ENCODE measurements around the gene RIOK3. TPM values are rescaled to one million over a fixed set of nuclear protein-coding genes. Genes with fewer than 3 reads are reported as not detected.

The RIOK3 gene
- total RNA-seq, 1 experiment from 2014 or later = 41.4 TPM

DNA sequence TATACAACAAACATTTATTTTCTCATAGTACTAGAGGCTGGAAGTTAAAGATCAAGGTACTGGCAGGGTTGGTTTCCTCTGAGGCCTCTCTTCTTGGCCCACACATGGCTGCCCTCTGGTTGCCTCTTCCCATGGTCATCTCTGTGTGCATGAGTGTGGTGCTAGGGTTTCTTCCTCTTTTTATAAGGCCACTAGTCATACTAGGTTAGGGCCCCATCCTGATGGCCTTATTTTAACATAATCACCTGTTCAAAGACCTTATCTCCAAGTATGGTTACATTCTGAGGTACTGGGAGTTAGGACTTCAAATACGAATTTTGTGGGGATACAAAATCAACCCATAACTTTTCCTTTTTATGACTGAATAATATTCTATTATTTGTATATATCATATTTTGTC lies 4.8 kb upstream of the RIOK3 start:
- TF ChIP-seq EZH2phosphoT487 (IDR thresholded peaks at IDR 0.05; ENCODE audit: borderline replicate concordance, low read length) = no peak
- Histone ChIP-seq H3K4me1 (ENCODE audit: insufficient read depth, low read length) (peaks cover 8% of the 10 kb centered on the region), H3K27ac (ENCODE audit: low read length) (no peak overlapping the region), H3F3A (ENCODE audit: low read length, unreplicated experiment) (no peaks in the 10 kb centered on the region), H3K4me2 (ENCODE audit: low read length) (no peak overlapping the region), H3K4me3 (ENCODE audit: low read length) (no peak overlapping the region), H3K27me3 (ENCODE audit: low read length) (no peaks in the 10 kb centered on the region), H2AFZ (ENCODE audit: low read length) (no peak overlapping the region), H3K9ac (ENCODE audit: low read length) (no peak overlapping the region), H3K9me2 (replicated peaks; ENCODE audit: low read length) (no peaks in the 10 kb centered on the region), H3K79me2 (ENCODE audit: low read length) (peaks cover 3% of the 10 kb centered on the region), H3K9me3 (ENCODE audit: low read length) (no peaks in the 10 kb centered on the region), H4K20me1 (ENCODE audit: low read length) (no peaks in the 10 kb centered on the region), H3K36me3 (ENCODE audit: low read depth, low read length) (no peaks in the 10 kb centered on the region)
- DNase-seq = no peak
- no peak for ATAC-seq
- BruUV-seq (replicated peaks) = no TSS peak
- POLR2A ChIA-PET (ENCODE audit: unreplicated experiment) = no interaction called here
- intact Hi-C loops (cut with micrococcal nuclease) = no loop called here
- CTCF ChIA-PET = no interaction called here

- no peaks in the 10 kb centered on the region for H3K36me3 ChIP-seq (ENCODE audit: low read depth, low read length)
- no peak overlapping the region for H2AFZ ChIP-seq (ENCODE audit: low read length)
- ATAC-seq = no peak
- no peaks in the 10 kb centered on the region for H3K27me3 ChIP-seq (ENCODE audit: low read length)
- H4K20me1 ChIP-seq (ENCODE audit: low read length) = peaks cover 11% of the 10 kb centered on the region
- H3K27ac ChIP-seq (ENCODE audit: low read length) = no peak overlapping the region
- BruUV-seq (replicated peaks) = no TSS peak
- no peaks in the 10 kb centered on the region for H3K9me2 ChIP-seq (replicated peaks; ENCODE audit: low read length)
- H3K9ac ChIP-seq (ENCODE audit: low read length) = no peak overlapping the region
- TF ChIP-seq EZH2 (IDR thresholded peaks at IDR 0.05; ENCODE audit: low read length, unreplicated experiment) (no peak), EZH2phosphoT487 (IDR thresholded peaks at IDR 0.05; ENCODE audit: borderline replicate concordance, low read length) (no peak)
- TF ChIP-seq, protein P1, sequence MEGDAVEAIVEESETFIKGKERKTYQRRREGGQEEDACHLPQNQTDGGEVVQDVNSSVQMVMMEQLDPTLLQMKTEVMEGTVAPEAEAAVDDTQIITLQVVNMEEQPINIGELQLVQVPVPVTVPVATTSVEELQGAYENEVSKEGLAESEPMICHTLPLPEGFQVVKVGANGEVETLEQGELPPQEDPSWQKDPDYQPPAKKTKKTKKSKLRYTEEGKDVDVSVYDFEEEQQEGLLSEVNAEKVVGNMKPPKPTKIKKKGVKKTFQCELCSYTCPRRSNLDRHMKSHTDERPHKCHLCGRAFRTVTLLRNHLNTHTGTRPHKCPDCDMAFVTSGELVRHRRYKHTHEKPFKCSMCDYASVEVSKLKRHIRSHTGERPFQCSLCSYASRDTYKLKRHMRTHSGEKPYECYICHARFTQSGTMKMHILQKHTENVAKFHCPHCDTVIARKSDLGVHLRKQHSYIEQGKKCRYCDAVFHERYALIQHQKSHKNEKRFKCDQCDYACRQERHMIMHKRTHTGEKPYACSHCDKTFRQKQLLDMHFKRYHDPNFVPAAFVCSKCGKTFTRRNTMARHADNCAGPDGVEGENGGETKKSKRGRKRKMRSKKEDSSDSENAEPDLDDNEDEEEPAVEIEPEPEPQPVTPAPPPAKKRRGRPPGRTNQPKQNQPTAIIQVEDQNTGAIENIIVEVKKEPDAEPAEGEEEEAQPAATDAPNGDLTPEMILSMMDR (conservative IDR thresholded peaks at IDR 0.05; ENCODE audit: low read depth, low read length) = no peak
- intact Hi-C loops (cut with micrococcal nuclease) = no loop called here
- DNase-seq = no peak
- H3K79me2 ChIP-seq (ENCODE audit: low read length) = peaks cover 20% of the 10 kb centered on the region
- H3K9me3 ChIP-seq (ENCODE audit: low read length) = no peaks in the 10 kb centered on the region
- H3F3A ChIP-seq (ENCODE audit: low read length, unreplicated experiment) = no peaks in the 10 kb centered on the region
- H3K4me1 ChIP-seq (ENCODE audit: insufficient read depth, low read length) = peaks cover 16% of the 10 kb centered on the region
- ChIA-PET POLR2A (ENCODE audit: unreplicated experiment) (no interaction called here), CTCF (no interaction called here)
- H3K4me3 ChIP-seq (ENCODE audit: low read length) = no peak overlapping the region
- no peak overlapping the region for H3K4me2 ChIP-seq (ENCODE audit: low read length)
These were observed 3.1 kb upstream of the RIOK3 start for GRCh38 chr18:23450022-23450421.

DNA sequence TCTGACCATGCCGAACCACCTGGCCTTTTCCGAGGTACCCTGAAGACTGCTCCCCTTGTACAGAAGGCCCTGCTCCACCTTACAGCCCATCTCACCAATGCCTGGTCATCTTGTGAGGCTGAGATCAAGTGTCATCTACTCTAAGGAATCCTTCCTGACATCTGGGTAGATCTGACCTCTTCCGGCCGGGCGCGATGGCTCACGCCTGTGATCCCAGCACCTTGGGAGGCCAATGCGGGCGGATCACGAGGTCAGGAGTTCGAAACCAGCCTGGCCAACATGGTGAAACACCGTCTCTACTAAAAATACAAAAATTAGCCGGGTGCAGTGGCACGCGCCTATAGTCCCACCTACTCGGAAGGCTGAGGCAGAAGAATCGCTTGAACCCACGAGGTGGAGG lies 2.1 kb upstream of the RIOK3 start:
- intact Hi-C loops (cut with micrococcal nuclease) = no loop called here
- no peaks in the 10 kb centered on the region for H3K27me3 ChIP-seq (ENCODE audit: low read length)
- no peak overlapping the region for H3K4me3 ChIP-seq (ENCODE audit: low read length)
- ATAC-seq (no peak), DNase-seq (no peak)
- H3K9me2 ChIP-seq (replicated peaks; ENCODE audit: low read length) = no peaks in the 10 kb centered on the region
- no peaks in the 10 kb centered on the region for H3K36me3 ChIP-seq (ENCODE audit: low read depth, low read length)
- BruUV-seq (replicated peaks) = no TSS peak
- H2AFZ ChIP-seq (ENCODE audit: low read length) = no peak overlapping the region
- no peaks in the 10 kb centered on the region for H3K9me3 ChIP-seq (ENCODE audit: low read length)
- TF ChIP-seq, protein P1 (conservative IDR thresholded peaks at IDR 0.05; ENCODE audit: low read depth, low read length) = no peak
- TF ChIP-seq EZH2phosphoT487 (IDR thresholded peaks at IDR 0.05; ENCODE audit: borderline replicate concordance, low read length) (no peak), EZH2 (IDR thresholded peaks at IDR 0.05; ENCODE audit: low read length, unreplicated experiment) (no peak)
- H4K20me1 ChIP-seq (ENCODE audit: low read length) = peaks cover 12% of the 10 kb centered on the region
- H3F3A ChIP-seq (ENCODE audit: low read length, unreplicated experiment) = no peaks in the 10 kb centered on the region
- POLR2A ChIA-PET (ENCODE audit: unreplicated experiment) = no interaction called here
- peaks cover 30% of the 10 kb centered on the region for H3K79me2 ChIP-seq (ENCODE audit: low read length)
- H3K27ac ChIP-seq (ENCODE audit: low read length) = no peak overlapping the region
- H3K4me1 ChIP-seq (ENCODE audit: insufficient read depth, low read length) = peaks cover 19% of the 10 kb centered on the region
- no peak overlapping the region for H3K4me2 ChIP-seq (ENCODE audit: low read length)
- CTCF ChIA-PET = no interaction called here
- H3K9ac ChIP-seq (ENCODE audit: low read length) = no peak overlapping the region
